Measurements from ENCODE around the gene DDX42. TPM values are rescaled to one million over a fixed set of nuclear protein-coding genes. Genes with fewer than 3 reads are reported as not detected.

The DDX42 gene
- polyA plus RNA-seq, 2 of the 4 experiments (the other 2 are of a cell fraction): 124 to 262 TPM

DNA sequence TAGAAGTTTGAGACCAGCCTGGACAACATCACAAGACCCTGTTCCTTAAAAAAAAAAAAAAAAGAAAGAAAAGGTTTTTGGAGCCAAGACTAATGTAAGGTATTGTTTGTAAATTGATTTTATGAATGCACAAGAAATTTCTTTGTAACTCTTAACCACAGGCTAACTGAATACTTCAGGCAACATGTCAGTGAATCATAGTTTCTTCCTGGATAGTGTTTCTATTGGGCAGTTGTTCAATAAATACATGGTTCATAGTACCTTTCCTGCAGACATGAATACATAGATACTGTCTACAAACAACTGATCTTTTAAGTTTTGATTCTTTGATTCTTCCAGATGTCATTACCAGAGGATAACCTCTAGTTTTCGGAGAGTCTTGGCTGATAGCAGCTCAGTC is 11.6 kb downstream of the DDX42 start (continued):
- TF ChIP-seq, protein P1, sequence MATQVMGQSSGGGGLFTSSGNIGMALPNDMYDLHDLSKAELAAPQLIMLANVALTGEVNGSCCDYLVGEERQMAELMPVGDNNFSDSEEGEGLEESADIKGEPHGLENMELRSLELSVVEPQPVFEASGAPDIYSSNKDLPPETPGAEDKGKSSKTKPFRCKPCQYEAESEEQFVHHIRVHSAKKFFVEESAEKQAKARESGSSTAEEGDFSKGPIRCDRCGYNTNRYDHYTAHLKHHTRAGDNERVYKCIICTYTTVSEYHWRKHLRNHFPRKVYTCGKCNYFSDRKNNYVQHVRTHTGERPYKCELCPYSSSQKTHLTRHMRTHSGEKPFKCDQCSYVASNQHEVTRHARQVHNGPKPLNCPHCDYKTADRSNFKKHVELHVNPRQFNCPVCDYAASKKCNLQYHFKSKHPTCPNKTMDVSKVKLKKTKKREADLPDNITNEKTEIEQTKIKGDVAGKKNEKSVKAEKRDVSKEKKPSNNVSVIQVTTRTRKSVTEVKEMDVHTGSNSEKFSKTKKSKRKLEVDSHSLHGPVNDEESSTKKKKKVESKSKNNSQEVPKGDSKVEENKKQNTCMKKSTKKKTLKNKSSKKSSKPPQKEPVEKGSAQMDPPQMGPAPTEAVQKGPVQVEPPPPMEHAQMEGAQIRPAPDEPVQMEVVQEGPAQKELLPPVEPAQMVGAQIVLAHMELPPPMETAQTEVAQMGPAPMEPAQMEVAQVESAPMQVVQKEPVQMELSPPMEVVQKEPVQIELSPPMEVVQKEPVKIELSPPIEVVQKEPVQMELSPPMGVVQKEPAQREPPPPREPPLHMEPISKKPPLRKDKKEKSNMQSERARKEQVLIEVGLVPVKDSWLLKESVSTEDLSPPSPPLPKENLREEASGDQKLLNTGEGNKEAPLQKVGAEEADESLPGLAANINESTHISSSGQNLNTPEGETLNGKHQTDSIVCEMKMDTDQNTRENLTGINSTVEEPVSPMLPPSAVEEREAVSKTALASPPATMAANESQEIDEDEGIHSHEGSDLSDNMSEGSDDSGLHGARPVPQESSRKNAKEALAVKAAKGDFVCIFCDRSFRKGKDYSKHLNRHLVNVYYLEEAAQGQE (IDR thresholded peaks at IDR 0.05): no peak
- no peak for TF ChIP-seq GATA3 (IDR thresholded peaks at IDR 0.05; ENCODE audit: borderline replicate concordance)
- TF ChIP-seq CHD4 (IDR thresholded peaks at IDR 0.05; ENCODE audit: borderline replicate concordance): no peak
- TF ChIP-seq RARB (CRISPR knock-in tag; IDR thresholded peaks at IDR 0.05): no peak
- no peak for TF ChIP-seq ZFP36 (IDR thresholded peaks at IDR 0.05; ENCODE audit: borderline replicate concordance, partially characterized antibody)
- TF ChIP-seq MAZ (IDR thresholded peaks at IDR 0.05; ENCODE audit: borderline replicate concordance, low read depth, low read length): no peak
- TF ChIP-seq ZSCAN20 (CRISPR knock-in tag; IDR thresholded peaks at IDR 0.05): no peak

DNA sequence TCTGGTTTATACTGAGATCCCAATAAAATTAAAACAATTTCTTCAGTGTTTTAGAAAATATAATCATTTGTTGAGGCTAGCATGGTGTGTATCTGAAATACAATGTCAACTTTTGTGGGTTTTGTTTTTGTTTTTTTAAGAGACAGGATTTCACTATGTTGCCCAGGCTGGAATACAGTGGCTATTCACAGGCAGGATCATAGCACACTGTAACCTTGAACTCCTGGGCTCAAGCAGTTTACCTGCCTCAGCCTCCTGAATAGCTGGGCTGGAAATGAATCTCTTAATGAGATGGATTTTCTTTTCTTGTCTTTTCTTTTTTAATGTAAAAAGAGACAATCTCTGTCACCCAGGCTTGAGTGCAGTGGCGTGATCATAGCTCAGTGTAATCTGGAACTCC is 12.1 kb downstream of the DDX42 start:
- H3K27ac ChIP-seq: no peak overlapping the region
- no peak for ATAC-seq
- 97% methylated on average over 1 of the region's 1 CpG for WGBS (ENCODE audit: missing lambda C conversion rate)

More for the DNA sequence above, 12.1 kb downstream of the DDX42 start:
- Histone ChIP-seq H3K9me3 (no peaks in the 10 kb centered on the region), H3K4me2 (no peak overlapping the region), H3K4me1 (peaks cover 18% of the 10 kb centered on the region; the same call in 2 of the 3 replicates), H3K4me3 (no peak overlapping the region)
- FAIRE-seq (no peak), DNase-seq (ENCODE audit: low read depth in 1 of 2, low spot score in 1 of 2) (no peak)
- POLR2A ChIA-PET: interaction anchor here (1.2 kb wide), 1 partner anchor 12 kb away, joined by 3 read pairs; the partner anchor contains the start of genes CCDC47 and DDX42
- CTCF ChIA-PET: interaction anchor here (1.0 to 2.0 kb wide), 3 partner anchors 8 to 35 kb away, joined by 3 to 9 read pairs (median 3); no protein-coding TSS in a partner anchor
- TF ChIP-seq, protein P2, sequence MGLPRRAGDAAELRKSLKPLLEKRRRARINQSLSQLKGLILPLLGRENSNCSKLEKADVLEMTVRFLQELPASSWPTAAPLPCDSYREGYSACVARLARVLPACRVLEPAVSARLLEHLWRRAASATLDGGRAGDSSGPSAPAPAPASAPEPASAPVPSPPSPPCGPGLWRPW (IDR thresholded peaks at IDR 0.05): no peak
- no peak for TF ChIP-seq EP300 (IDR thresholded peaks at IDR 0.05)
- TF ChIP-seq, protein P3, sequence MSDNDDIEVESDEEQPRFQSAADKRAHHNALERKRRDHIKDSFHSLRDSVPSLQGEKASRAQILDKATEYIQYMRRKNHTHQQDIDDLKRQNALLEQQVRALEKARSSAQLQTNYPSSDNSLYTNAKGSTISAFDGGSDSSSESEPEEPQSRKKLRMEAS (IDR thresholded peaks at IDR 0.05): no peak
- no peak for TF ChIP-seq KDM1A (IDR thresholded peaks at IDR 0.05; ENCODE audit: low read depth)
- no peak for TF ChIP-seq RARB (CRISPR knock-in tag; IDR thresholded peaks at IDR 0.05)
- TF ChIP-seq MAZ (IDR thresholded peaks at IDR 0.05; ENCODE audit: borderline replicate concordance, low read depth, low read length): no peak
- TF ChIP-seq, protein P4, sequence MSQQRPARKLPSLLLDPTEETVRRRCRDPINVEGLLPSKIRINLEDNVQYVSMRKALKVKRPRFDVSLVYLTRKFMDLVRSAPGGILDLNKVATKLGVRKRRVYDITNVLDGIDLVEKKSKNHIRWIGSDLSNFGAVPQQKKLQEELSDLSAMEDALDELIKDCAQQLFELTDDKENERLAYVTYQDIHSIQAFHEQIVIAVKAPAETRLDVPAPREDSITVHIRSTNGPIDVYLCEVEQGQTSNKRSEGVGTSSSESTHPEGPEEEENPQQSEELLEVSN (IDR thresholded peaks at IDR 0.05; ENCODE audit: borderline replicate concordance, low read depth): no peak
- no peak for TF ChIP-seq PHF8 (IDR thresholded peaks at IDR 0.05; ENCODE audit: borderline replicate concordance, low read depth)
- no peak for TF ChIP-seq ESRRA (IDR thresholded peaks at IDR 0.05; ENCODE audit: borderline replicate concordance, low read length)
- TF ChIP-seq CBX8 (IDR thresholded peaks at IDR 0.05): no peak
- no peak for TF ChIP-seq NFE2L2 (conservative IDR thresholded peaks at IDR 0.05; ENCODE audit: low read length)
- no peak for TF ChIP-seq SREBF2 (IDR thresholded peaks at IDR 0.05)
- TF ChIP-seq, protein P5, sequence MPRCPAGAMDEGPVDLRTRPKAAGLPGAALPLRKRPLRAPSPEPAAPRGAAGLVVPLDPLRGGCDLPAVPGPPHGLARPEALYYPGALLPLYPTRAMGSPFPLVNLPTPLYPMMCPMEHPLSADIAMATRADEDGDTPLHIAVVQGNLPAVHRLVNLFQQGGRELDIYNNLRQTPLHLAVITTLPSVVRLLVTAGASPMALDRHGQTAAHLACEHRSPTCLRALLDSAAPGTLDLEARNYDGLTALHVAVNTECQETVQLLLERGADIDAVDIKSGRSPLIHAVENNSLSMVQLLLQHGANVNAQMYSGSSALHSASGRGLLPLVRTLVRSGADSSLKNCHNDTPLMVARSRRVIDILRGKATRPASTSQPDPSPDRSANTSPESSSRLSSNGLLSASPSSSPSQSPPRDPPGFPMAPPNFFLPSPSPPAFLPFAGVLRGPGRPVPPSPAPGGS (IDR thresholded peaks at IDR 0.05): no peak
- no peak for TF ChIP-seq RFX5 (IDR thresholded peaks at IDR 0.05)
- TF ChIP-seq, protein P6, sequence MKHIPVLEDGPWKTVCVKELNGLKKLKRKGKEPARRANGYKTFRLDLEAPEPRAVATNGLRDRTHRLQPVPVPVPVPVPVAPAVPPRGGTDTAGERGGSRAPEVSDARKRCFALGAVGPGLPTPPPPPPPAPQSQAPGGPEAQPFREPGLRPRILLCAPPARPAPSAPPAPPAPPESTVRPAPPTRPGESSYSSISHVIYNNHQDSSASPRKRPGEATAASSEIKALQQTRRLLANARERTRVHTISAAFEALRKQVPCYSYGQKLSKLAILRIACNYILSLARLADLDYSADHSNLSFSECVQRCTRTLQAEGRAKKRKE (CRISPR knock-in tag; IDR thresholded peaks at IDR 0.05; ENCODE audit: low read depth): no peak
